Rectal smooth muscle tissue (tissue), 1 donor: ENCODE data around the gene MICALL2.

Experiments
- H3K27ac ChIP-seq: one replicate; pipeline ENCODE4 v1.7.0; 2013; ENCODE audit warnings: low read depth, low read length, inconsistent platforms
- H3K27me3 ChIP-seq: one replicate; pipeline ENCODE4 v1.7.0; 2013; ENCODE audit warnings: low read length; ENCODE audit not compliant: control insufficient read depth, insufficient read depth
- H3K36me3 ChIP-seq: one replicate; pipeline ENCODE4 v1.7.0; 2013; ENCODE audit warnings: low read length; ENCODE audit not compliant: control insufficient read depth, insufficient read depth
- H3K4me1 ChIP-seq: one replicate; pipeline ENCODE4 v1.7.0; 2013; ENCODE audit warnings: low read length; ENCODE audit not compliant: control insufficient read depth, insufficient read depth
- H3K4me3 ChIP-seq: one replicate; pipeline ENCODE4 v1.7.0; 2013; ENCODE audit warnings: low read length
- H3K9ac ChIP-seq: one replicate; pipeline ENCODE4 v1.7.0; 2013; ENCODE audit warnings: low read length

Gene MICALL2

GRCh38 chr7:1441615-1442354, 17.5 kb downstream of the MICALL2 start:
- no peak overlapping the region for H3K27ac ChIP-seq
- peaks cover 5% of the 10 kb centered on the region for H3K36me3 ChIP-seq
- H3K4me3 ChIP-seq = no peak overlapping the region
- no peaks in the 10 kb centered on the region for H3K27me3 ChIP-seq
- no peak overlapping the region for H3K9ac ChIP-seq
- H3K4me1 ChIP-seq = peaks cover 3% of the 10 kb centered on the region

- Histone ChIP-seq H3K27me3 (no peaks in the 10 kb centered on the region), H3K9ac (no peak overlapping the region), H3K36me3 (peaks cover 5% of the 10 kb centered on the region), H3K4me3 (no peak overlapping the region), H3K27ac (no peak overlapping the region), H3K4me1 (no peaks in the 10 kb centered on the region)
Measured at GRCh38 chr7:1440620-1441019, 18.6 kb downstream of the MICALL2 start.

GRCh38 chr7:1439373-1440363, 19.6 kb downstream of the MICALL2 start:
- Histone ChIP-seq H3K4me1 (no peaks in the 10 kb centered on the region), H3K27me3 (no peaks in the 10 kb centered on the region), H3K27ac (no peak overlapping the region), H3K36me3 (peaks cover 5% of the 10 kb centered on the region), H3K9ac (no peak overlapping the region), H3K4me3 (no peak overlapping the region)

- Histone ChIP-seq H3K27ac (no peak overlapping the region), H3K4me3 (no peak overlapping the region), H3K9ac (no peak overlapping the region), H3K4me1 (no peaks in the 10 kb centered on the region), H3K27me3 (no peaks in the 10 kb centered on the region), H3K36me3 (peaks cover 5% of the 10 kb centered on the region)
Measured at GRCh38 chr7:1438821-1439220, 20.4 kb downstream of the MICALL2 start.

- H3K27me3 ChIP-seq = no peaks in the 10 kb centered on the region
- H3K9ac ChIP-seq = no peak overlapping the region
- no peak overlapping the region for H3K27ac ChIP-seq
- H3K4me3 ChIP-seq = no peak overlapping the region
- H3K4me1 ChIP-seq = no peaks in the 10 kb centered on the region
- H3K36me3 ChIP-seq = peaks cover 3% of the 10 kb centered on the region
Measured at GRCh38 chr7:1438208-1438607, 21.1 kb downstream of the MICALL2 start.

- H3K27ac ChIP-seq = no peak overlapping the region
- H3K4me3 ChIP-seq = no peak overlapping the region
- peaks cover 3% of the 10 kb centered on the region for H3K36me3 ChIP-seq
- H3K4me1 ChIP-seq = no peaks in the 10 kb centered on the region
- no peak overlapping the region for H3K9ac ChIP-seq
- H3K27me3 ChIP-seq = no peaks in the 10 kb centered on the region
Measured at GRCh38 chr7:1437155-1437880, 22.0 kb downstream of the MICALL2 start.

- Histone ChIP-seq H3K4me1 (no peaks in the 10 kb centered on the region), H3K4me3 (no peak overlapping the region), H3K36me3 (peaks cover 3% of the 10 kb centered on the region), H3K9ac (no peak overlapping the region), H3K27ac (no peak overlapping the region), H3K27me3 (peaks cover 4% of the 10 kb centered on the region)
Measured at GRCh38 chr7:1436608-1437007, 22.7 kb downstream of the MICALL2 start.

- H3K36me3 ChIP-seq = peaks cover 3% of the 10 kb centered on the region
- no peak overlapping the region for H3K4me3 ChIP-seq
- no peak overlapping the region for H3K27ac ChIP-seq
- H3K27me3 ChIP-seq = peaks cover 6% of the 10 kb centered on the region
- H3K4me1 ChIP-seq = no peaks in the 10 kb centered on the region
- no peak overlapping the region for H3K9ac ChIP-seq
Measured at GRCh38 chr7:1434891-1435670, 24.2 kb downstream of the MICALL2 start.

GRCh38 chr7:1434165-1434718, 25.0 kb downstream of the MICALL2 start:
- Histone ChIP-seq H3K9ac (no peak overlapping the region), H3K27ac (no peak overlapping the region), H3K36me3 (peaks cover 3% of the 10 kb centered on the region), H3K27me3 (peaks cover 12% of the 10 kb centered on the region), H3K4me3 (no peak overlapping the region), H3K4me1 (no peaks in the 10 kb centered on the region)

GRCh38 chr7:1433128-1433920, 25.9 kb downstream of the MICALL2 start:
- Histone ChIP-seq H3K4me1 (no peaks in the 10 kb centered on the region), H3K9ac (no peak overlapping the region), H3K27me3 (peaks cover 12% of the 10 kb centered on the region), H3K27ac (no peak overlapping the region), H3K36me3 (no peaks in the 10 kb centered on the region), H3K4me3 (no peak overlapping the region)
